Muscle of back (tissue), 11 donors: Measurements from ENCODE around the gene CCHCR1. TPM values are rescaled to one million over a fixed set of nuclear protein-coding genes. Genes with fewer than 3 reads are reported as not detected.

Source experiments
- DNase-seq, 3 donors: peaks; one replicate each; pipeline versions ENCODE4 v3.0.0 to v3.0.0-alpha.2; 2013
- polyA plus RNA-seq, 10 donors: library from polyadenylated mRNA; unstranded; fragments of 120-200 nt; gene quantifications; one replicate each; pipeline ENCODE4 v1.2.1, GENCODE V29; 2013; ENCODE audit not compliant: insufficient read length in 10 of 10

CCHCR1 gene
- polyA plus RNA-seq, 10 donors: 11.0 to 18.4 (median 13.5) TPM

DNA sequence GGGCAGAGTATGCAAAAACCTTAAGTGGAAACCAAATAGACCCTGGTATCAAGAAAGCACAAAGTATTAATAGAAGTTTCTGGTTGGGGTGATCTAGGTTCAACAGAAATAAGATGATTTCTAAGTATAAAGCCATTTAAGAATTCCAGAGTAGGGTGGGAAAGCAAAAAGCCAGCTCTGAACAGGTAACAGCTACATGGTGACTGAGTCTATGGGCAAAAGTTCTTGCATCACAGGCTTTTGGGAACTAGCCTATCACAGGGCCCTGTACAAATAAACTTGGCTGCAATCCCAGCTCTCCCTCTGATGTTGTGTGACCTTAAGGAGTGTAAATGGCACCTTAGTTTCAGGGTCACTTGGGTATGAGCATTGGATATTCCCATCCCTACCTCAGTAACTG lies 6.3 kb upstream of the CCHCR1 start:
- no peak for DNase-seq

DNA sequence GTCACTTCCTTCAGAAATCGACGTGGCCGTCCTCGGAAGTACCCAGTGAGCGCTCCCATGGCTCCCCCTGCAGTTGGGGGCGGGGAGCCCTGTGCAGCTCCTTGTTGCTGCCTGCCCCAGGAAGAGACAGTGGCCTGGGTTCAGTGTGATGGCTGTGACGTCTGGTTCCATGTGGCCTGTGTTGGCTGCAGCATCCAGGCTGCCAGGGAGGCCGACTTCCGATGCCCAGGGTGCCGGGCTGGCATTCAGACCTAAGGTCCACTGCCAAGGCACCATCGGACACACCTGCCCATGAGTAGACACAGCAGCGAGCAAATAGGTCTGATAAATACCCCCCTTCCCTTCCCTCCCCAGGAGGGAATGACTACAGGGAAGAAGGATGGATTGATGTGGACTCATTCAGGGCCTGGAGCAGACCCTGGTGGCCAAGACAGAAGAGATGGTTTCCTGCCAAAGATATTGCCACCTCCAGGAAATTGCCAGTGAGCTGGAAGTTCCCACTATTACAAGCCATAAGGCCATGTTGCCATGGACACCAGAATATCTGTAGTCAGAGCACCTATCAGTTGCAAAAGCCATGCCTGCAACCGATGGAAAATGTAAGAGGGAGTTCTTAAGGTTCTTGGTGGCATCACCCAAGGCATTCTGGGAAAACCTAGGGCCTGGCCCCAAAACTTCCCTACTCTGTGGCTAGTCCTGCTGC lies 5.0 kb upstream of the CCHCR1 start:
- no peak for DNase-seq

DNA sequence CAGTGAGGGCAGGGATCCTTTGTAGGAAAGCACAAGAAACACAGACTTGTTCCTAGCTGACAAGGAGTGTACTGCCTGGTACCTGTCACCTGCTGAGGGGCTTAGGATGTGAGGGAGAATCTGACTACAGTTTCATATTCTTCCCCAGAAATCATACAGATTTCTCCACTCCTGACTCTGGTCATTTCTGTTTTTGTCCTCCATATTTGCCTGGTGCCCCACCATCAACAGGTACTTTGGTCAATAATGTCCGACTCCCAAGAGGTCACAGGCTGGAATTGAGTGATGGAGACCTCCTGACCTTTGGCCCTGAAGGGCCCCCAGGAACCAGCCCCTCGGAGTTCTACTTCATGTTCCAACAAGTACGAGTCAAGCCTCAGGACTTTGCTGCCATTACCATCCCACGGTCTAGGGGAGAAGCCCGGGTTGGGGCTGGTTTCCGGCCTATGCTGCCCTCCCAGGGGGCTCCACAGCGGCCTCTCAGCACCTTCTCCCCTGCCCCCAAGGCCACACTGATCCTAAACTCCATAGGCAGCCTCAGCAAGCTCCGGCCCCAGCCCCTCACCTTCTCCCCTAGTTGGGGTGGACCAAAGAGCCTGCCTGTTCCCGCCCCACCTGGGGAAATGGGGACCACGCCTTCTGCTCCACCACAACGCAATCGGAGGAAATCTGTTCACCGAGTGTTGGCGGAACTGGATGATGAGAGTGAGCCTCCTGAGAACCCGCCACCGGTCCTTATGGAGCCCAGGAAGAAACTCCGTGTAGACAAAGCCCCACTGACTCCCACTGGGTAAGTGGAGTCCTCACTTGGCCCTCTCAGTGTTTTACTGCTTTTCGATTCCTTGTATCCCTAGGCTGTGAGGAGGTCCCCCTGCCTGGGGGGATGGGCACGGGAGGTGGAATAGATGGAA lies 3.9 kb upstream of the CCHCR1 start:
- DNase-seq: no peak

DNA sequence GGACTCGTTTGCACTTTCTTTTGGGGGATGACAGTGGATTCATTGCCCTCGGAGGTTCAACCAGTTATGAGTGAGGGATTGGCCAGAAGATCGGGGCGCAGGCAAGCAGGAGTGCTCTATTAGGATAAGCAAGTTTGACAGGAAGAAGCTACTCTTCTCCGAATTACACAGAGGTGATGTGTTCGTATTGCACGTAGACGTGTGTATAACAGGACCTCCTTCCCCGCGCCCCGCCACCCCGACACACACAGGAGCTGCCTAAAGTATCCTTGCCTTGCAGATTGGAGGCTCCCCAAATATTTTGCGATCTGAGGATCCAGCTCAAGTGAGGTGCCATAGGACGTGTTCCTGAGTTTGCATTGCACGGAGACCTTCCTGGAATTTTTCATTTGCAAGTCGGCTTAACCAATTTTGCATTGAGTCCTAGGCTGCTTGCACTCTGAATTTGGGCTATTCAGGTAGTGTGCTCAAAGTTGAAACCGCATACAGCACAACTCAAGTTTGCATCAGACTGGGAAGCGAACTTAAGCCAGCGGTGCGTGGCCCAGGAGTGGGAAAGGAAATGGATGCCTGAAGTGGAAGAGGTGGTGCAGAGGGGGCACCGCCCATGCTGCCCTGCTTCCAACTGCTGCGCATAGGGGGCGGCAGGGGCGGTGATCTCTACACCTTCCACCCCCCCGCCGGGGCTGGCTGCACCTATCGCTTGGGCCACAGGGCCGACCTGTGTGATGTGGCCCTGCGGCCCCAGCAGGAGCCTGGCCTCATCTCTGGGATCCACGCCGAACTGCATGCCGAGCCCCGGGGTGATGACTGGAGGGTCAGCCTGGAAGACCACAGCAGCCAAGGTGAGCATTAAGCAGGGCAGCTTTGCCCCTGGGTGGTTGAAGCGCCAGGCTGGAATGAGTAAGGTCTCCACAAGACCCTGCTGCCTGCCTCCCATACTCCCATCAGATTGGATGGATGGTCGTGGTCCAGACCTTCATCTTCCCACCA lies 1.6 kb upstream of the CCHCR1 start:
- DNase-seq: peak in 1 of 3 donors; percentile 21

DNA sequence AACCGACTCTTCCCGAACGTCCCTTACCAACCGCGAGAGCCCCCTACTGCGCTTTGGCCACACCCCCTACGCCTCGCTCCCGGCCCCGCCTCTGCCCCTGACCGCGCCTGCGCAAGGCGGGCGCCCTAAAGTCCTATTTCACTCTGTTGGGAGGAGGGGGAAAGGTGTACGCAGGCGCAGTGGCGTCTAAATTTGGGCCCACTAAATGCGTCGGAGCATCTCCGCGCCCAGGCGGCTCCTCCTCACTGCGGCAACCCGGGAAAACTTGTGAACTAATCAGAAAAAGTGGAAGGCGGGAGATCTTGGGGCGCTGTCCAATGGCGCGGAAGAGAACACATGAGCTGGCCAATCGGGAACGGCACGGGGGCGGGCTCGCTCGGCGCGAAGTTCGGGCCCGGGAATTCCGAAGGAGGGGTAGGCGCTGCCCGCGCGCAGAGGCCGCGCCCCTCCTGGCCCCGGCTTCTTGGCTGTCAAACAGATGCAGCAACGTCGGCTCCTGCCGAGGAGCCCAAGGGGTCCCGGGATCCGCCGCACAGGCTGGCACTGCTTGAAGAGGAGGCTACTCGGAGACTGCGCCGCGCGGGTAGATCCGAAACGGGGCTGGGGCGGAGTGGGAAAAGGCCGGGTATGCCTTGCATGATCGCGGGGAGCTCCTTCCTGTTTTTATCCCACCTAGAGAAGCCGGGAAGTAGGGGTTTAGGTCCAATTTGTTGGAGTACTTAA lies 699 bp upstream of the CCHCR1 start, which contains the start of gene TCF19:
TSS of gene TCF19 (plus strand) at position 450 of the 723 bp plus-strand sequence. CDS start 881 bp downstream, outside the sequence.
- peak; percentile 99 to 100 (median 100) for DNase-seq

DNA sequence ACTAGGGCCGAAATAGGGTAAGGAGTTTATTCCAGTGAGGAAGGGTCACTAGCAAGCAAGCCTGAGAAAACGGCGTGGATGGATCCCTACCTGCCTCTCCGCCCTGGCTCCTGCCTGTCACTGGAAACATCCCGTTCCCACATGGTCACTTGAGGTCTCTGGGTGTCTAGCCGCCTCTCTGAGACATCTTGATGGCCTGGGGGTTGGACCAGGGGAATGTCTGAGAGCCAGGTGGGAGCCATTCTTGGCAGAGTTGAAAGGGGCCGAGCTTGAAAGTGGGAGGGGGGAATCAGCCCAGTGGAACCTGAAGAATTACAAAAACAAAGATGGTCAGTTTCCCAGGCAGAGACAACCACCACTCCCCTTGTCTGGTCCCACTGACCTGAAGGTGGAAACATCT lies 961 bp downstream of the CCHCR1 start:
- DNase-seq: no peak

DNA sequence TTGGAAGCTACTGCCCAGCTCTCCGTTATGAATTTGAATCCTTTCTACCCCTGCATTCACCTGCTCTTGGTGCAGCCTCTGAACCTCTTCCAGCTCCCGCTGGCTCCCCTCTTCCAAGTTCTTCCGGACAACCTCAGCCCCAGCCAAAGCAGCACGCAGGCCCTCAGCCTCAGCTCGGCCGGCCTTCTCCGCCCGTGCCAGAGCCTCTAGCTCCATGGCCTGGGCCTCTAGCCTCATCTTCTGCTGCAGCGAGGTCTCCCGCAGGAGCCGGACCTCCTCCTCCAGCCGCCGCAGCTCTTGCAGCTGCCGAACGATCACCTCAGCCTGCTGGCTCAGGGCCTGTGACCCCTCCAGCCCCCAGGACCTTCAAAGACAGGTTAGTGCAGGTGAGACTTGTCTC lies 3.2 kb downstream of the CCHCR1 start:
- DNase-seq: no peak

DNA sequence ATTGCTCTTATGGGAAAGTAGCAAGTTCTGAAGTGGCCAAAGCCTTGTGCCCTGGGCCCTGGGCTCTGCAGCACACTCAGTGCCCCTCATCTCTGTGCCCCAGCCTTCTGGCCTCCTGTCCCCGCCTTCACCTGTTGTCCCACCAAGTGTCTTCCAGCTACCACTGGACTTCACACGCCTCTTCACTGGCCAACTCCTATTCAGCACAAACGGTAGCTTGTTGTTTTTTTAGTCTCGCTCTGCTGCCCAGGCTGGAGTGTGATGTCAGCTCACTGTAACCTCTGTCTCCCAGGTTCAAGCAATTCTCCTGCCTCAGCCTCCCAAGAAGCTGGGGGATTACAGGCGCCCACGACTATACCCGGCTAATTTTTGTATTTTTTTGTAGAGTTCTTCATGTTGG lies 4.8 kb downstream of the CCHCR1 start:
- DNase-seq: no peak

DNA sequence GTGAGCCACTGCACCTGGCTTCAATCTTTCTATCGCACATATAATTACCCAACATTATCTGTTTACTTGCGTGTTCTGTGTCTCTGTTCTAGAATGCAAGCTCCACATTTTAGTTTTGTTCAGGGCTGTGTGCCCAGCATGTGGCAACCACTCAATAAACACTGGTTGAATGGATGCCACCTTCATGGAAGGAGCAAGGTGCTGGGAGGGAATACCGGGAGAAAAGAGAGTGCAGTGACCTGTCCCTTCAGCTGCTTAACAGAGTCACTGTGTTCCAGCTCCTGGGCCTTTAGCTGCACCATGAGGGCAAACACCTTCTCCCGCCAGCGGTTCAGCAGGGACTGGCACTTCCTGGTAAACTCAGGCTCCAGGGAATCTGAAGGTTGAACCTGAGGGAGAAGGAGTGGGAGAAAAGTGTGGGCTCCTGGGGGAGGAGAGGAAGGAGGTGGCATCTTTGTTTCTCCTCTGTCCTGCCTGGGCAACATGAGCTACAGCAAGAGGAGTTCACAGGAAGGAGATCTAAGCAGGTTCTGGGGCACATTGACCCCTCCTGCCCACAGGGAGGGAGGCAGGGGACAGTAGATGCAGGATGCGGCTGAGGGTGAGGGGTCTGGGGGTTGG lies 7.7 kb downstream of the CCHCR1 start:
- DNase-seq: no peak

DNA sequence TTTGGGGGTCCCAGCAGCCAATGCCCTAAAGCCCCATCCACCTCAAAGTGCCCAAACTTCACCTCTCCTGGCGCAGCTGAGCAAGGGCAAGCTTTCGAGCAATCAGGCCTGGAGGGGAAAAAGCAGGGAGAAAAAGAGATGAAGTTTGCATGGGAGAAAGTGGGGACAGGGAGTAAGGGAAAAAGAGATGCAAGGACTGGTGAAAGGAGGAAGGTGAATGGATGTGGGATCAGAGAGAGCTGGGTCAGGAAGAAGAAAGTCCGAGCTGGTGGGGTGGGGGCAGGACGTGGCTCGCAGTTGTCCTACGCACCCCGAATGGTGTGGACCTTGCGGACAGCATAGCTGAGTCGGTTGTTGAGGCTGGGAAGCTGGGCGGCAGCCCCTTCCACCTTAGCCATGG lies 12.2 kb downstream of the CCHCR1 start:
- no peak for DNase-seq

DNA sequence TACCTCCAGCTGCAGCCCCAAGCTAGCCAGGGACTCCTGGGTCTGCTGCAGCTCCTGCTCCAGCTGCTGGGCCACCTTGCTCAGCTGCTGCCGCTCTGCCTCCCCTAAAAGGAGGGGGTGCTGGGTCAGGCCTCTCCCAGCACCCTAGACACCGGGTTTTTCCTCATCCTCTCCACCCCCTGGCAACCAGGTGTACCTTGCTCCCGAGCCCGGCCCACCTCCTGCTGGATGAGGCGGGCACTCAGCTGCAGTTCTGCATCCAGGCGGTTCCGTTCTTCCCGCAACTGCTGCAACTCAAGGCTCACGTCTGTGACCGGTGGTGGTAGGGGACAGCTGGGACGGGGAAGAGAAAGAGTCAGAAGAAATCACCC lies 12.6 kb downstream of the CCHCR1 start:
- DNase-seq: no peak

DNA sequence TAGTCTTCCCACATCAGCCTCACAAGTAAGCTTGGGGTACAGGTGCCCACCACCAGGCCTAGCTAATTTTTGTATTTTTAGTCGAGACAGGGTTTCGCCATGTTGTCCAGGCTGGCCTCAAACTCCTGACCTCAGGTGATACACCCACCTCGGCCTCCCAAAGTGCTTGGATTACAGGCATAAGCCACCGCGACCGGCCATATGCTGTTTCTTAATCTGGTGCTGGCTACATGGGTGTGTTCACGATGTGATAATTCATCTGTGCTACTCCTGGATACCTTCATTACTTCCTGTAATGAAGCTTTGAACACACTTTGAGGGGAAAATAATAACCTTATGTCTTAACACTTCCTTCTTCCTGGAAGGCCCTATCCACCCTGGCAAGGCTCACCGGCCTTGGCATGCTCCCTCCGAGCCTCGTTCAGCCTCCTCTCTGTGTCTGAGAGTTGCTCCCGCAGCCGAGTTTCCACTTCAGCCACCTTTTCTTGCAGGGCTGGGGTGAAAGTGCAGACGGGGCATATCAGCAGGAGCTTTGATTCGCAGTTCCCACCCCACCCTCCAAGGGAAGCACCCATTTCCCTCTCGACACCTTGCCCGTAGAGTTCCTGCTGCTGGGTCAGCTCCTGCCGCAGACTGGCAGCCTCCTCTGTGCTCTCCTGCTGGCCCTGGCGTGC lies 13.2 kb downstream of the CCHCR1 start:
- no peak for DNase-seq

DNA sequence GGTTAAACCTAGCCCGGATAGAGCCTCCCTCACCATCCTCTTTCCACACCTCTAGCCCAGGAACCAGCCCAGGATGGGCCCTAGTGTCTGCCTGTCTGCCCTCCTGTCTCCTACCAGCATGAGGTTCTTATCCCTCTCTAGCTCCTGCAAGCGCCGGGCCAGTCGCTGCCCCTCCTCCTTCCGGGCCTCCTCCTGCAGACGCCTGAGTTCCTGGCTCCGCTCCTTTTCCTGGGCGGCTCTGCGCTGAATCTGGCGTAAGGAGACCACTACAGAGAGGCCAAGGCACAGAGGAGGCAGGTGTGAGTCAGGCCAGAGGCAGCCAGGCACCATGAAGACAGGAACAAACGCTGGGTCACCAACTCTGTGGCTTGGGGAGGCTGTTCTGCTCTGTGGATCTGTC lies 14.5 kb downstream of the CCHCR1 start:
- DNase-seq: peak; percentile 43 to 86 (median 66)

DNA sequence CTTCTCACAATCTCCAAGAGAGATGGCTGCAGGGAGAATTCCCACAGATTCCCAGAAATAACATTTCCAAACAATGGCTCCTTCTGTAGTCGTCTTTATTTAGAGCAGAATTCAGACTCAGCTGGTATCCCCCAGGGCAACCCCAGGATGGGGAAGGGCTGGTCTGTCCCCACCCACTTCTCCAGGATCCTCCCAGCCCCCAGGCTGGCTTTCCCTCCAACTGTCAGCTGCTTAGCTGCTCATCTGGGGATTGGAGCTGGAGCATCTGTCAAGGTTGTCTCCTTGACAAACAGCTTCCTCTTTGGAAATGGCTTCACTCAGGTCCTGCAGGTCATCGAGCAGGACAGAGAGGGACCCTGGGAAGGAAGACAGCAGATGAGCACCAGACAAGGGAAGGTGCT lies 15.2 kb downstream of the CCHCR1 start:
- DNase-seq: peak in 1 of 3 donors; percentile 75

DNA sequence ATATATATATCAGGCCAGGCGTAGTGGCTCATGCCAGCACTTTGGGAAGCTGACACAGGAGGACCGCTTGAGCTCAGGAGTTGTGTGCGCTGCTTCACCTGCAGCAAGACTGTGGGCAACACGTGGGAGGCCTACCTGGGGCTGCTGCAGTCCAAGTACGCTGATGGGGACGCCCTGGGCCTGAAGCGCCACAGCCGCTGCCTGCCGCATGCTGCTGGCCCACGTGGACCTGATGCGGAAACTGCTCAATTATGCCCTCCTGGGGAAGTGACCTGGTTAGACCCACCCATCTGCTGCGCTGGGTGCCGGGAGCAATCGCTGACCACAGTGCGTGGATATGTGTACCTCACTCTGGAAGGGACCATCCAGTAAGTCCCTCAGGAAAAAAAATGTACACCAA lies 17.0 kb downstream of the CCHCR1 start:
- DNase-seq: no peak

DNA sequence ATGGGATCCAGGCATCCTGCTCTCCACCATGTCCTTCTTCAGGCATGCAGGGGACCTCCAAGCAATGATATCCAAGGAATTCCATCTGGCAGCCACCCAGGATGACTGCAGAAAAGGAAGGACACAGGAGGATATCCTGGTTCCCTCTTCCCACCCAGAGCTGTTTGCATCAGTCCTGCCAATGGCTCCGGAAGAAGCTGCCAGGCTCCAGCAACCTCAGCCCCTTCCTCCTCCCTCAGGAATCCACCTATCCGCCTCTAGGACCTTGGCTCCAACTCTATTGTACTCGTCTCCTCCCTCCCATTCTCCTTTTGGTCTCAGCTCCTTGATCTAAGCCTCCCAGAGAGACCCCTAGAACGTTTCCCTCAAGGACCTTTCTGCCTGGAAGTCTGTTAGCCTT lies 18.0 kb downstream of the CCHCR1 start:
- peak in 1 of 3 donors; percentile 73 for DNase-seq

DNA sequence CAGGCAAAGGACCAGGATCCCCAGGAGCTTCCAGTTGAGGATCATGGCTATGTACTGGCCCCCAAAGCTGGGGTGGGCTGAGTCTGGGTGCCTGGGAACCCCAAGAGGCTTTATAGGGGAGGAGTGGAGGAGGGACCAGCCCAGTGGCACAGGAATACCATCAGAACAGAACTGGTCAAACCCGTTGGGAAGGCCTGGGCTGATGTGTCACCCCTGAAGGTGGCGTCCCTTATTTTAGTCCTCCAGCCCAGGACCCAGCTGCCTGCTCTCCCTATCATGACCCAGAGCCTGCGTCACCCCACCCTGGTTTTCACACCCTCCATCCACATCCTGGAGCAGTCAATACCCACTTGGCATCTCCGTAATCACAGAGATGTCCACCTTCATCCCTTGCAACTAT lies 18.6 kb downstream of the CCHCR1 start, which contains the start of gene PSORS1C2:
TSS of gene PSORS1C2 (minus strand) at position 85 of the 400 bp plus-strand sequence. CDS start at position 45, 40 bp downstream.
- DNase-seq: no peak

DNA sequence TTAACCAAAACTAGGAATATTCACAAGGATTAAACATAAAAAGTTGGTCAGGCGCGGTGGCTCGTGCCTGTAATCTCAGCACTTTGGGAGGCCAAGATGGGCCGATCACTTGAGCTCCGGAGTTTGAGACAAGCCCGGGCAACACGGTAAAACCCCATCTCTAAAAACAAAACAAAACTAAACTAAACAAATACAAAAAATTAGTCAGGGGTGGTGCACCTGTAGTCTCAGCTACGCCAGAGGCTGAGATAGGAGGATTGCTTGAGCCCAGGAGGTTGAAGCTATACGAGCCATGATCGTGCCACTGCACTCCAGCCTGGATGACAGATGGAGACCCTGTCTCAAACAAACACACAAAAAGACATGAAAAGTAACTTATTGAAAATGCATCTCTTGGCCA lies 21.9 kb downstream of the CCHCR1 start:
- DNase-seq: no peak

DNA sequence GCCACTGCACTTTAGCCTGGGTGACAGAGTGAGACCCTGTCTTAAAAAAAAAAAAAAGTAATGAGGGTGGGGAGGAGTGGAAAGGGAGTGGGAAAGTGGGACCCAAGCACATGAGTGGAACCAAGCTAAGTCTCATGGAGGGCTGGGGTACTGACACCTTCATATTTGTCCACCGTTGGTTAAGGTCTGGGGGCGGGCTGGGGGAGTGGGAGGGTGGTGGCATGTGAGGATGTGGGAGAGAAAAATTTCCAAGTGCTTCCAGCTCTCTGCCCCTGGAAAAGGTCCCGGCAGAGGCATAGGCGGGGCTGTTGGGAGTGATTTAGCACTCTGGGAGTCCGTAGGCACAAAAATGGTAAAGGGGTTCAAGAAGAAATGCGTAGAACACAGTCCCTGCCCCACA lies 24.8 kb downstream of the CCHCR1 start:
- no peak for DNase-seq

DNA sequence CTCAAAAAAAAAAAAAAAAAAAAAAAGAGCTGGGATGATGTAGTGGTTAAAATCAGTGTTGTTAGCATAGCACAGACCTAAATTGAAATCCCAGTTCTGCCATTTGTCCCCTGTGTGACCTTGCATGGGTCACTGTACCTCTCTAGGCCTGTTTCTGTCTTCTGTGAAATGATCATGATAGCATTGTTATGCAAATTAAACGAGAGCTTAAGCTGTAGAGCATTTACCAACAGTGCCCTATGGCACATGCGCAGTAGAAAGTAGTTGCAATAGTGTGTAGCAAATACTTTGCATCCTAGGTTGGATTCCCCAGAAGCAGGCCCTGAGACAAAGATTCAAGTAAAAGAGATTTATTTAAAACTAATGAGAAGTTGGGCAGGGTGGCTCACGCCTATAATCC lies 26.0 kb downstream of the CCHCR1 start:
- DNase-seq: no peak
